Measurements from ENCODE around the gene SMC3. TPM values are rescaled to one million over a fixed set of nuclear protein-coding genes. Genes with fewer than 3 reads are reported as not detected.

The SMC3 gene
- total RNA-seq, 1 experiment from 2014 or later = 64.3 TPM

DNA sequence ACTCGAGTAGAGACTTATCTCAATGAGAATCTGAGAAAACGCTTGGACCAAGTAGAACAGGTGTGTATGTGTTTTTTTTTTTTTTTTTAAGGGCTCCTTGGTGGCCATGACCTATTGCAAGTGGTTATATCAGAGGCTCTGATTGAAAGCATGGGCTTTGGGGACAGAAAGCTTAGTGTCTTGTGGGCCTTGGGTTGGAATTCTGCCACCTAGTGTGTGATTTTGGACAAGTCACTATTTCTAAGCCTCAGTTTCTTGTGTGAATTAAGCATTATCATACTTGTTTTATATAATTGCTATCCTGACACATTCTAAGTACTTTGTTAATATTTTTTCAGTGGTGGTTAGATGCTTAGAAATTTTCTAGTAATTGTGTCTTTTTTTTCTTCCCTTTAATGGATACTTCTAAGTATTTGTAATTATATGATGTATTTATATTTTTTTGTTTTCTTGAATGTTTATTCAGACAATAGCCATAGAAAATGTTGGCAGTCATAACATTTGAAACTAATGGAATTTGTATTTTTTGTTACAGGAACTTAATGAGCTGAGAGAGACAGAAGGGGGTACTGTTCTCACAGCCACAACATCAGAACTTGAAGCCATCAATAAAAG lies 33.1 kb downstream of the SMC3 start:
- BruUV-seq (replicated peaks) = no TSS peak

More for the DNA sequence above, 33.1 kb downstream of the SMC3 start:
- no peak overlapping the region for H3K4me2 ChIP-seq (ENCODE audit: low read length)
- no peaks in the 10 kb centered on the region for H3K27me3 ChIP-seq (ENCODE audit: insufficient read depth, low read length)
- ChIA-PET CTCF (interaction anchor here (0.7 to 2.9 kb wide), 18 partner anchors 8 to 335 kb away, joined by 3 to 47 read pairs (median 4); partner anchors contain the start of genes RBM20 and SMNDC1), RAD21 (ENCODE audit: low non-redundant PET in 1 of 2, low total read pairs in 2 of 2, uncharacterized antibody in 2 of 2, unreplicated experiment in 2 of 2) (interaction anchor here (1.0 to 1.5 kb wide), 2 partner anchors 295 kb away, joined by 3 to 6 read pairs; no protein-coding TSS in a partner anchor), POLR2A (interaction anchor here (1.0 kb wide), 1 partner anchor 17 kb away, joined by 4 read pairs; no protein-coding TSS in a partner anchor)
- no peaks in the 10 kb centered on the region for H4K20me1 ChIP-seq (ENCODE audit: insufficient read depth)
- H3K9me2 ChIP-seq (ENCODE audit: insufficient read depth) = no peaks in the 10 kb centered on the region
- DNase-seq (ENCODE audit: low read depth, low spot score) (peak; percentile 87), ATAC-seq (peak; percentile 98)
- TF ChIP-seq ELF1 (IDR thresholded peaks at IDR 0.05; ENCODE audit: borderline replicate concordance, low read depth) (no peak), SIN3A (IDR thresholded peaks at IDR 0.05; ENCODE audit: low read depth) (no peak), RAD21 (IDR thresholded peaks at IDR 0.05; ENCODE audit: low read depth) (peak; percentile 74), YY1 (IDR thresholded peaks at IDR 0.05; ENCODE audit: extremely low read depth, insufficient replicate concordance, low read depth, low read length) (peak; percentile 11), SP1 (IDR thresholded peaks at IDR 0.05; ENCODE audit: low read depth) (no peak), FOSL1 (IDR thresholded peaks at IDR 0.05; ENCODE audit: low read depth) (0 out of 2 replicates have a peak, but pooled peaks have one; percentile 21), CBX3 (IDR thresholded peaks at IDR 0.05; ENCODE audit: low read depth) (peak; percentile 48; the same call in 1 of the 2 replicates), CEBPB (IDR thresholded peaks at IDR 0.05; ENCODE audit: low read depth) (peak; percentile 68), EGR1 (IDR thresholded peaks at IDR 0.05; ENCODE audit: low read depth) (no peak), EZH2 (IDR thresholded peaks at IDR 0.05) (no peak), POLR2AphosphoS5 (IDR thresholded peaks at IDR 0.05; ENCODE audit: low read depth, low read length) (no peak)
- TF ChIP-seq, protein P1, sequence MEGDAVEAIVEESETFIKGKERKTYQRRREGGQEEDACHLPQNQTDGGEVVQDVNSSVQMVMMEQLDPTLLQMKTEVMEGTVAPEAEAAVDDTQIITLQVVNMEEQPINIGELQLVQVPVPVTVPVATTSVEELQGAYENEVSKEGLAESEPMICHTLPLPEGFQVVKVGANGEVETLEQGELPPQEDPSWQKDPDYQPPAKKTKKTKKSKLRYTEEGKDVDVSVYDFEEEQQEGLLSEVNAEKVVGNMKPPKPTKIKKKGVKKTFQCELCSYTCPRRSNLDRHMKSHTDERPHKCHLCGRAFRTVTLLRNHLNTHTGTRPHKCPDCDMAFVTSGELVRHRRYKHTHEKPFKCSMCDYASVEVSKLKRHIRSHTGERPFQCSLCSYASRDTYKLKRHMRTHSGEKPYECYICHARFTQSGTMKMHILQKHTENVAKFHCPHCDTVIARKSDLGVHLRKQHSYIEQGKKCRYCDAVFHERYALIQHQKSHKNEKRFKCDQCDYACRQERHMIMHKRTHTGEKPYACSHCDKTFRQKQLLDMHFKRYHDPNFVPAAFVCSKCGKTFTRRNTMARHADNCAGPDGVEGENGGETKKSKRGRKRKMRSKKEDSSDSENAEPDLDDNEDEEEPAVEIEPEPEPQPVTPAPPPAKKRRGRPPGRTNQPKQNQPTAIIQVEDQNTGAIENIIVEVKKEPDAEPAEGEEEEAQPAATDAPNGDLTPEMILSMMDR (IDR thresholded peaks at IDR 0.05 in 2 of 3, conservative IDR thresholded peaks at IDR 0.05 in 1 of 3; ENCODE audit: borderline replicate concordance in 1 of 3, insufficient read depth in 1 of 3, low read depth in 2 of 3, low read length in 2 of 3) = peak; percentile 73 to 86 (median 85)
- TF ChIP-seq, protein P2, sequence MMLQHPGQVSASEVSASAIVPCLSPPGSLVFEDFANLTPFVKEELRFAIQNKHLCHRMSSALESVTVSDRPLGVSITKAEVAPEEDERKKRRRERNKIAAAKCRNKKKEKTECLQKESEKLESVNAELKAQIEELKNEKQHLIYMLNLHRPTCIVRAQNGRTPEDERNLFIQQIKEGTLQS (IDR thresholded peaks at IDR 0.05) = no peak
- TF ChIP-seq, protein P3, sequence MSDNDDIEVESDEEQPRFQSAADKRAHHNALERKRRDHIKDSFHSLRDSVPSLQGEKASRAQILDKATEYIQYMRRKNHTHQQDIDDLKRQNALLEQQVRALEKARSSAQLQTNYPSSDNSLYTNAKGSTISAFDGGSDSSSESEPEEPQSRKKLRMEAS (IDR thresholded peaks at IDR 0.05) = peak; percentile 64
- H3K27ac ChIP-seq (ENCODE audit: low read depth, low read length) = no peak overlapping the region
- intact Hi-C loops (cut with micrococcal nuclease) = loop anchor here (1.0 to 5.0 kb wide), 4 partner anchors 44 to 294 kb away; no protein-coding TSS in a partner anchor
- peaks cover 57 to 62% of the 10 kb centered on the region in 2 experiments for H3K36me3 ChIP-seq (ENCODE audit: control insufficient read depth in 1 of 2, insufficient read depth in 2 of 2, low read length in 2 of 2)
- H3K4me3 ChIP-seq (replicated peaks in 1 of 2; ENCODE audit: low read depth in 1 of 2, low read length in 2 of 2) = no peak overlapping the region
- H3K4me1 ChIP-seq (ENCODE audit: control insufficient read depth in 1 of 2, insufficient read depth in 2 of 2, low read length in 2 of 2) = no peaks in the 10 kb centered on the region
- H3K79me2 ChIP-seq (ENCODE audit: insufficient read depth, low read length) = no peaks in the 10 kb centered on the region
- H3K9ac ChIP-seq (ENCODE audit: low read length) = no peak overlapping the region
- H2AFZ ChIP-seq (ENCODE audit: low read depth, low read length, poor library complexity, severe bottlenecking) = no peak overlapping the region
- no peaks in the 10 kb centered on the region for H3K9me3 ChIP-seq (ENCODE audit: control insufficient read depth in 1 of 2, insufficient read depth in 1 of 2, low read depth in 1 of 2, low read length in 2 of 2)

Data from HCT116 (cell line).